GM13977 (cell line): ENCODE measurements around the gene SLC25A43.
"Not testable (repeated sequence)": the region's sequence is repeated elsewhere in the genome, so short reads cannot be mapped to it uniquely, and the experiment has no call there.

Source experiments
- DNase-seq: peaks from one replicate; pipeline ENCODE4 v3.0.0; 2012; ENCODE audit warnings: low spot score
- CTCF ChIP-seq: IDR thresholded peaks from 2 replicates; pipeline ENCODE4 v1.5.1; 2012; ENCODE audit warnings: mild to moderate bottlenecking, control low read depth; ENCODE audit not compliant: insufficient read depth; ENCODE audit errors: extremely low read depth, missing control alignments
- in situ Hi-C: fragments of 300-500 bp; cut with MboI; formaldehyde crosslinking; loops from one replicate; pipeline ENCODE4 v1.12.0; 2022; ENCODE audit warnings: low sequenced_read_pairs, low pct_unique_long_range_greater_than_20kb, mixed read lengths, inconsistent platforms; ENCODE audit not compliant: unreplicated experiment

SLC25A43 gene

GRCh38 chrX:119376312-119376711 lies 22.8 kb upstream of the SLC25A43 start:
- in situ Hi-C loops: no loop called here
- DNase-seq: no peak
- no peak for TF ChIP-seq CTCF

GRCh38 chrX:119381349-119381944 lies 17.7 kb upstream of the SLC25A43 start:
- in situ Hi-C loops: no loop called here
- DNase-seq: no peak
- no peak for TF ChIP-seq CTCF

GRCh38 chrX:119382606-119383005 lies 16.5 kb upstream of the SLC25A43 start:
- in situ Hi-C loops: no loop called here
- TF ChIP-seq CTCF: no peak
- DNase-seq: no peak

- in situ Hi-C loops, DNase-seq: not testable (repeated sequence)
These were observed 12.5 kb upstream of the SLC25A43 start for GRCh38 chrX:119386685-119387084.

GRCh38 chrX:119387426-119387825 lies 11.7 kb upstream of the SLC25A43 start:
- DNase-seq, in situ Hi-C loops: not testable (repeated sequence)

- no peak for TF ChIP-seq CTCF
- no peak for DNase-seq
- in situ Hi-C loops: no loop called here
These were observed 9.9 kb upstream of the SLC25A43 start for GRCh38 chrX:119389214-119389613.

- DNase-seq: no peak
- TF ChIP-seq CTCF: no peak
- in situ Hi-C loops: no loop called here
These were observed 9.2 kb upstream of the SLC25A43 start for GRCh38 chrX:119389871-119390501.
